Astrocyte (in vitro differentiated cells and primary cell): Measurements from ENCODE around the gene DLX2.

ENCODE experiments used
- EZH2 ChIP-seq: IDR thresholded peaks from 2 replicates; pipeline ENCODE4 v1.6.1; 2012; ENCODE audit warnings: mild to moderate bottlenecking, low read length, inconsistent platforms; ENCODE audit not compliant: insufficient read depth
- TF ChIP-seq, protein P1 (sequence below): IDR thresholded peaks from 2 replicates; pipeline ENCODE4 v1.5.1; 2011; ENCODE audit warnings: low read depth, mild to moderate bottlenecking, inconsistent platforms, low read length, moderate library complexity; ENCODE audit not compliant: insufficient read depth

GRCh38 chr2:172087207-172087779 is 15.4 kb downstream of the DLX2 start:
- TF ChIP-seq, protein P1, sequence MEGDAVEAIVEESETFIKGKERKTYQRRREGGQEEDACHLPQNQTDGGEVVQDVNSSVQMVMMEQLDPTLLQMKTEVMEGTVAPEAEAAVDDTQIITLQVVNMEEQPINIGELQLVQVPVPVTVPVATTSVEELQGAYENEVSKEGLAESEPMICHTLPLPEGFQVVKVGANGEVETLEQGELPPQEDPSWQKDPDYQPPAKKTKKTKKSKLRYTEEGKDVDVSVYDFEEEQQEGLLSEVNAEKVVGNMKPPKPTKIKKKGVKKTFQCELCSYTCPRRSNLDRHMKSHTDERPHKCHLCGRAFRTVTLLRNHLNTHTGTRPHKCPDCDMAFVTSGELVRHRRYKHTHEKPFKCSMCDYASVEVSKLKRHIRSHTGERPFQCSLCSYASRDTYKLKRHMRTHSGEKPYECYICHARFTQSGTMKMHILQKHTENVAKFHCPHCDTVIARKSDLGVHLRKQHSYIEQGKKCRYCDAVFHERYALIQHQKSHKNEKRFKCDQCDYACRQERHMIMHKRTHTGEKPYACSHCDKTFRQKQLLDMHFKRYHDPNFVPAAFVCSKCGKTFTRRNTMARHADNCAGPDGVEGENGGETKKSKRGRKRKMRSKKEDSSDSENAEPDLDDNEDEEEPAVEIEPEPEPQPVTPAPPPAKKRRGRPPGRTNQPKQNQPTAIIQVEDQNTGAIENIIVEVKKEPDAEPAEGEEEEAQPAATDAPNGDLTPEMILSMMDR: no peak
- TF ChIP-seq EZH2: peak; percentile 65
